GM19438 (cell line): ENCODE measurements around the gene PTPRD.

Experiments
- ATAC-seq: cut with Tn5 transposase; IDR thresholded peaks from one replicate; pipeline ENCODE4 v1.9.1; 2021; ENCODE audit warnings: low read depth; ENCODE audit not compliant: unreplicated experiment

PTPRD gene

GRCh38 chr9:8401961-8402705, 2210.7 kb downstream of the PTPRD start:
- no peak for ATAC-seq

- no peak for ATAC-seq
Observed at GRCh38 chr9:8400378-8400777, 2212.4 kb downstream of the PTPRD start.

- no peak for ATAC-seq
Observed at GRCh38 chr9:8395022-8395421, 2217.8 kb downstream of the PTPRD start.

GRCh38 chr9:8394341-8394740, 2218.5 kb downstream of the PTPRD start:
- no peak for ATAC-seq

DNA sequence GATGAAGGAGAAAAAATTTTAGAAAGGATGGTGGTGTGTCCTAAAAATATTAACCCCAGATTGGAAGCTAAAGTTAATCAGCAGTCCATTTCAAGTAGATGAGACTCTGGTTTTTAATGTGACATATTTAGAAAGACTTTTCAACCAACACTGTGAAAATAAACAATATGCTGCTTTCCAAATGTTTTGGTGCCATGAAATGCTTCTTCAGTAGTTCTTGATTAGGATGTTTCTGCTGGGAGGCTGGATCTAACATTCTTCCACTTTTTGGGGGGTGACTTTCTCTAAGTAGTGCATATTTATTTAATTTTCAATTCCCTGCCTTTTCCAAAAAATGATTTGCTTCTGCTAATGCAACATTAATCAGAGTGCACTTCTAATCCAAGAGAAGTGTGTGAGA, 2219.9 kb downstream of the PTPRD start:
- ATAC-seq: no peak

GRCh38 chr9:8391566-8391965, 2221.2 kb downstream of the PTPRD start:
- ATAC-seq: no peak

DNA sequence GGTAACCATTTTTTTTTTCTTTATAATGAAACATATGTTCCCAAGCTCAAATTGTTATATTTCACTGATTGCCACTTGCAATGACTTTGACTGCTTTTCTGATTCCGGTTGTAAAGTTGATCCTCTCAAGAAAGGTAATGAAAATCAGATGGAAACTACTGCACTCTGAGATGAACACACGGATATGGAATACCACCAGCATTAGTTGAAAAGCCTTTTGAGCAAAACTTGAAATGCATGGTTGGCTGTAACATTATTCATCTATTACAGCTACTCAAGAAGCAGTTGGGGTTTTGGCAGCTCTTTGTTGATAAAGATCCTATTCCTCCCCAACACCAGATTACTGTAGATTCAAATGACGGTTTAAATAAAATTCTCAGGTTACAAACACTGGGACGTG, 2221.7 kb downstream of the PTPRD start:
- no peak for ATAC-seq

- ATAC-seq: no peak
Observed at GRCh38 chr9:8390571-8390970, 2222.2 kb downstream of the PTPRD start.

DNA sequence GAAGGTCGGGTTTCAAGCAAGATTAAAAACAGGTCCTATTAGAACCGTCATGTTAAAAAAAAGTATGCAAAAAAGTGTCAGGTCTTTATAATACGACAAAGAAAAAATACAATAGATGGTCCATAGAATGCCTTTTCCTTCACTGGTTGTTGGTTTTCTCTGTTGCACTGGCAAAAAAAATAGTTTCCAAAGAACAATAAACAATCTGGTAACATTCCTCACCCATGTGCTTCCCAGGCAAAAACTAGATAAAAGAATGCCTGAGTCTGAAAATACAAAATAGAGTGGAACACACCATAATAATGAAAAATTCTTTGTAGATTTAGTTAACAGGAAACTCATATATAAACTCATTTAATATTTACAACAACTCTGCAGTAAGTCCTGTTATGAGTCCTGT, 2223.3 kb downstream of the PTPRD start:
- ATAC-seq: no peak

- no peak for ATAC-seq
Observed at GRCh38 chr9:8388132-8388531, 2224.7 kb downstream of the PTPRD start.

DNA sequence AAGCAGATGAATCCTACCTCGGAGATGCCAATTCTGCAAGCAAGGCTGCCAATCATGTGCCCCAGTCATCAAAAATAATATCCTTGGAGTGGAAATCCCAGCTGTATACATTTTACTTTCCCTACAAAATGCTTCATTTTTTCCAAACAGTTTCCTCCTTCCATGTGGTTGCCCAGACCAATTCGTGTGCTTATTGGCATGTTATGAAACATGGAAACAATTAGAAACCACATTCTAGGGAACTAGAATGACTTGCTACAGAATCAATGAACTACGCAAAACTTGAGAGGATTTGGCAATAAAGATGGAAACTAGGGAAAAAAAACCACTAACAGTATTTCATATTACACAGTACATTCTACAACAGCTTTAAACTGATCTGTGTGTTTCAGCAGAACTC, 2228.7 kb downstream of the PTPRD start:
- no peak for ATAC-seq

- ATAC-seq: no peak
Observed at GRCh38 chr9:8382777-8383527, 2229.8 kb downstream of the PTPRD start.

GRCh38 chr9:8382266-8382665, 2230.5 kb downstream of the PTPRD start:
- ATAC-seq: no peak

DNA sequence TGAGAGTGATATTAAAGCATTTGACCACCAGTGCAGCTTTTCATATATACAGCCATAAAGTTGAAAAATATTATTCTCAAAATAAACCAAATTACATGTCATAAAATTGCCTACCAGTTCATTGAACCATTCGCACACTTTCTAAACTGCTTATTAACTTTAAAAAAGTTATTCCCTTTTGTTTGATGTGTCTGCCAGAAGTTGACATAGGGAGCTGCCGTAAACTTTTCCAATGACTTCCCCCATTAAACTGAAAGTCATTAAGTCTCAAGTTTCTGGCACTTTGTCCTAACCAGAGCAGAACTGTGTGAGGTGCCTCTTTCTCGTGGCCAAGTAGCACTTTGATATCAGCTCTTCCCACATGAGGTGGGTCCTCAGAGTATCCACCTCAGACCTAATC, 2231.2 kb downstream of the PTPRD start:
- no peak for ATAC-seq

- ATAC-seq: no peak
Observed at GRCh38 chr9:8374471-8374870, 2238.3 kb downstream of the PTPRD start.

GRCh38 chr9:8371686-8372085, 2241.1 kb downstream of the PTPRD start:
- no peak for ATAC-seq

DNA sequence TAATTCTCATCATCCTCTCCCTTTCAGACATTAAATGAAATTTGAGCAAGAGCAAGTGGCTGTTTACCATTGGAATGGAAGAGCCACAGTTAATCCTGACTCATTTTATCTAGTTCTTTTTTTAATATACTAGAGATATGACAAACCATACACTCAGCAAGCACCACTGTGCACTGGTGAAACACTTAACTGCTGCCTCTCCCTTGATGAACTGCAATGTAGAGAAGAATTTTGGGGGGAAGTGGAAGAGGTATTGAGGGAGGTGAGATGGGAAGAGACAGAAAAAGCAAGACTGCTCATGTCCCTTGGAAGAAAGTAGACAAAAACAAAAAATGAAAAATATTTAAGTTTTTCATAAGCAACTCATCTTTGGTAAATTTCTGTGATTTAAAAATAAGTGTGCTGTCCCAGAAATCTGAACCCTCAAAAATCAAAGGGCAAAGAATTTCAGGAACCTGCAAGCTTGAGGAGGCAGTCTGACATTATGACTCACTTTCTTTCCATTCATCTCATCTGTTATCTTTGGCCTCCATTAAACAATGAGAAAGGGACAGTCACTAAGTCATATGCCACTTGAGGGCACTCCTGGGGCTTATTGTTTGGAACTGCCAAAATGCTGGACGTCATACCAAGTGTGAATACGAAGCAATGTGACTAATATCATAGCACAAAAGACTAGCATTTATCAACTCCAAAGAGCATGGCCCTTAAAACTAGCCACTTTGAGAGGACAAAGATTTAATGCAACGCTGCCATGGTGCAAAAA, 2246.5 kb downstream of the PTPRD start:
- no peak for ATAC-seq

DNA sequence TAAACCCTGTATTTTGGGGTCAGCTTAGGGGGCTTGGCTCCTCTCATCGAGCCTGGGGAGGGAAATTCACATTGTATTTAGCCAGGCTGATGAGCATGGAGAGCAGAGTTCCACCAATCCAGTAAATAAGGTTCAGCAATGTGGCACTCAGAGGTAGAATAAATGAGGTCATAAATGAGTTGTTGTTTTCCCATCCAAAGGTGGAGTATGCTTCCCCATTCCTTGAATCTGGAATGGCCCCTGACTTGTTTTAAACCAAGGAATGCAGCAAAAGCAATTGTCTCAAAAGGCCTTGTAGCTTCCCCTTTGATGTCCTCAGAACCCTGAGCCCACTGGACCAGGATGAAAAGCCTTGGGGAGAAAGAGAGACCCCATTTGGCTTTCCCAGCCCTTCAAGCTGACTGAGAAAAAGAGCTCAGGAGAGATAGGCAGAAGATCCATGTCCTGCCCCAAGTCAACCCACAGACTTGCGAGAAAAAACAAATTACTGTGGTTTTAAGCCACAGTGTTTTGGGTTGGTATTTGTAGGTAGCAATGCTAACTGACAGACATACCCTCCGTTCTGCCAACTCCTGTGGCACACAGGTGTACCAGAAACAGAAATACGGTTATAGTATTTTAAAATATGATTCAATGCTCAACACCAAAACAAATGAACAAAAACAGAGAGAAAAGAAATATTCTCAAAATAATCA, 2247.2 kb downstream of the PTPRD start:
- no peak for ATAC-seq

- no peak for ATAC-seq
Observed at GRCh38 chr9:8365029-8365428, 2247.8 kb downstream of the PTPRD start.

GRCh38 chr9:8364026-8364752, 2248.6 kb downstream of the PTPRD start:
- no peak for ATAC-seq
